ENCODE measurements around the gene PGA3. TPM values are rescaled to one million over a fixed set of nuclear protein-coding genes. Genes with fewer than 3 reads are reported as not detected.

The PGA3 gene
- total RNA-seq, 1 donor from 2014 or later: 1.3 TPM

DNA sequence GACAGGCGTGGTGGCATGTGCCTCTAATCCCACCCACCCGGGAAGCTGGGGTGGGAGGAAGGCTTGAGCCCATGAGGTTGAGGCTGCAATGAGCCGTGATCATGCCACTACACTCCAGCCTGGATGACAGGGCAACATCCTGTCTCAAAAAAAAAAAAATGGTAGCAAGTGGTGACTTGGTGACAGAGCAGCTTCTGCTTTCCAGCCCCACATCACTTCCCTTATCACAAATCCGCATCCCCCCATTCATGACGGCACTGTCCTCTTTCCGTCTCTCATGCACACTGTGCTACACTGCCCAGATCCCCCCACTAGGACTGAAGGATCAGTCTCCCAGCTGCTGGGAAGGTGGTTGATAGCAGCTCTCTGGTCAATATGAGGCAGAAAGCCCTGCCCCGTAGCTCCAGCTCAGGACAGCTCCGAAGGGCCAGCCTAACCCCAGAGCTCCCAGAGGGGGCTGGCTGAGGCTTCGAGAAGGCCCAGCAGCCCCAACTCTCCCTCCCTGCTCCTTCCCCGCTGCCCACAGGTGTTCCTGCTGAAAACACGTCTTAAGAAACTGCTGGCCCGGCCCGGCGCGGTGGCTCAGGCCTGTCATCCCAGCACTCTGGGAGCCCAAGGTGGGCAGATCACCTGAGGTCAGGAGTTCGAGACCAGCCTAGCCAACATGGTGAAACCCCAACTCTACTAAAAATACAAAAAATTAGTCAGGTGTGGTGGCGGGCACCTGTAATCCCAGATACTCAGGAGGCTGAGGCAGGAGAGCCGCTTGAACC lies 53.6 kb downstream of the PGA3 start:
- Mint-ChIP-seq H3K36me3 (no peaks in the 10 kb centered on the region), H3K4me1 (ENCODE audit: unreplicated experiment) (no peaks in the 10 kb centered on the region), H3K27ac (no peak overlapping the region), H3K4me3 (no peak overlapping the region), H3K27me3 (no peaks in the 10 kb centered on the region), H3K9me3 (no peaks in the 10 kb centered on the region)
- TF ChIP-seq, protein P1, sequence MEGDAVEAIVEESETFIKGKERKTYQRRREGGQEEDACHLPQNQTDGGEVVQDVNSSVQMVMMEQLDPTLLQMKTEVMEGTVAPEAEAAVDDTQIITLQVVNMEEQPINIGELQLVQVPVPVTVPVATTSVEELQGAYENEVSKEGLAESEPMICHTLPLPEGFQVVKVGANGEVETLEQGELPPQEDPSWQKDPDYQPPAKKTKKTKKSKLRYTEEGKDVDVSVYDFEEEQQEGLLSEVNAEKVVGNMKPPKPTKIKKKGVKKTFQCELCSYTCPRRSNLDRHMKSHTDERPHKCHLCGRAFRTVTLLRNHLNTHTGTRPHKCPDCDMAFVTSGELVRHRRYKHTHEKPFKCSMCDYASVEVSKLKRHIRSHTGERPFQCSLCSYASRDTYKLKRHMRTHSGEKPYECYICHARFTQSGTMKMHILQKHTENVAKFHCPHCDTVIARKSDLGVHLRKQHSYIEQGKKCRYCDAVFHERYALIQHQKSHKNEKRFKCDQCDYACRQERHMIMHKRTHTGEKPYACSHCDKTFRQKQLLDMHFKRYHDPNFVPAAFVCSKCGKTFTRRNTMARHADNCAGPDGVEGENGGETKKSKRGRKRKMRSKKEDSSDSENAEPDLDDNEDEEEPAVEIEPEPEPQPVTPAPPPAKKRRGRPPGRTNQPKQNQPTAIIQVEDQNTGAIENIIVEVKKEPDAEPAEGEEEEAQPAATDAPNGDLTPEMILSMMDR (conservative IDR thresholded peaks at IDR 0.05): no peak
- no peak for DNase-seq (ENCODE audit: extremely low spot score, unreplicated experiment)

DNA sequence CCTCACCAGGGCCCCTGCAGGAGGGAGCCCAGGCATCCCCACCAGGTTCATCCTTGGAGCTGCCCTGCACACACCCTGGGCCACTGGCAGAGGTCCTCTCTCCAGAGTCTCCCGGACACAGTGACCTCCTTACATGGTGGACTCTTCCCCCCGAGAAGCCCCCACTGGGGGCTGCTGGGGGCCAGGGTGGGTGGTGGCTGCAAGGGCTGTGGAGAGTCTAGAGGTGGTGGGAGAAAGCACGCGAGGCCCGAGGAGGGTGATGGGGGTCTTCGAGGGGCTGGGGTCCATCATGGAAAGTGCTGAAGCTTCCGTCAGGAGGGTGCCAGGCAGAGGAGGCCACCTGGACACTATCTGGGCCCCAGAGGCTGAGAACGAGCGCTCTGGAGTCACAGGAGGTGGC lies 55.2 kb downstream of the PGA3 start:
- DNase-seq (ENCODE audit: extremely low spot score, unreplicated experiment): no peak
- Mint-ChIP-seq H3K27ac (no peak overlapping the region), H3K4me1 (ENCODE audit: unreplicated experiment) (no peaks in the 10 kb centered on the region), H3K27me3 (no peaks in the 10 kb centered on the region), H3K9me3 (no peaks in the 10 kb centered on the region), H3K4me3 (no peak overlapping the region), H3K36me3 (no peaks in the 10 kb centered on the region)
- TF ChIP-seq, protein P1 (conservative IDR thresholded peaks at IDR 0.05): no peak

DNA sequence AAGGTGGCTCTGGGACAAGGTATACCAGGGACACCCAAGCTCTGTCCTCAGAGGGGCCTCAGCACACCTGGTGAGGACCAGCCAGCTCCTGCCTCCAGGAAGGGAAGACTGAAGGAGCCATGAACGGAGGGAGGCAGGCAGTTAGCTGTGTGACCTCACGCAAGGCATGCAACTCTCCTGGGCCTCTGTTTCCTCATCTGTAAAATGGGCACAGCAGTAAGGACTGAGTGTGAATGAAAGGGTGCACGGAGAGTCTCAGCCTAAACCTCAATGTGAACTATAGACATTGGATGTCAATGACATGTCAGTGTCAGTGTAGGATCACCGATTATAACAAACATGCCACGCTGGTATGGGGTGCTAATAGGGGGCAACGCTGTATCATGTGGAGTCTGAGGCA lies 56.0 kb downstream of the PGA3 start:
- Mint-ChIP-seq H3K4me1 (ENCODE audit: unreplicated experiment) (no peaks in the 10 kb centered on the region), H3K36me3 (no peaks in the 10 kb centered on the region), H3K27me3 (no peaks in the 10 kb centered on the region), H3K4me3 (no peak overlapping the region), H3K9me3 (no peaks in the 10 kb centered on the region), H3K27ac (no peak overlapping the region)
- TF ChIP-seq, protein P1 (conservative IDR thresholded peaks at IDR 0.05): no peak
- no peak for DNase-seq (ENCODE audit: extremely low spot score, unreplicated experiment)

Other genes starting within 250 kb of the PGA3 start
- 0.70 and 1.1 TPM in 2 replicates for gene CD6, start 231.8 kb upstream of the PGA3 start, total RNA-seq (ENCODE audit: low replicate concordance)
- gene CD5, start 101.0 kb upstream of the PGA3 start, total RNA-seq (ENCODE audit: low replicate concordance): not detected in 2 replicates
- gene VPS37C, start 42.1 kb upstream of the PGA3 start, total RNA-seq (ENCODE audit: low replicate concordance): 27.8 and 42.1 TPM in 2 replicates
- 1.6 and 7.0 TPM in 2 replicates for gene PGA4, start 18.8 kb downstream of the PGA3 start, total RNA-seq (ENCODE audit: low replicate concordance)
- 0.62 and 2.9 TPM in 2 replicates for gene PGA5, start 37.7 kb downstream of the PGA3 start, total RNA-seq (ENCODE audit: low replicate concordance)
- 5.4 and 20.0 TPM in 2 replicates for gene VWCE, start 91.8 kb downstream of the PGA3 start, total RNA-seq (ENCODE audit: low replicate concordance)
- 234 and 279 TPM in 2 replicates for gene DDB1, start 129.6 kb downstream of the PGA3 start, total RNA-seq (ENCODE audit: low replicate concordance)
- 66.9 and 72.6 TPM in 2 replicates for gene TKFC, start 129.7 kb downstream of the PGA3 start, total RNA-seq (ENCODE audit: low replicate concordance)
- 34.9 and 35.0 TPM in 2 replicates for gene CYB561A3, start 158.4 kb downstream of the PGA3 start, total RNA-seq (ENCODE audit: low replicate concordance)
- 35.3 and 54.5 TPM in 2 replicates for gene TMEM138, start 158.9 kb downstream of the PGA3 start, total RNA-seq (ENCODE audit: low replicate concordance)
- gene TMEM216, start 189.1 kb downstream of the PGA3 start, total RNA-seq (ENCODE audit: low replicate concordance): 14.8 and 19.9 TPM in 2 replicates
- gene CPSF7, start 226.5 kb downstream of the PGA3 start, total RNA-seq (ENCODE audit: low replicate concordance): 86.9 and 129 TPM in 2 replicates
- gene SDHAF2, start 226.6 kb downstream of the PGA3 start, total RNA-seq (ENCODE audit: low replicate concordance): 41.7 and 49.8 TPM in 2 replicates